Endothelial cell (in vitro differentiated cells): ENCODE results near the gene NADK. TPM values are rescaled to one million over a fixed set of nuclear protein-coding genes. Genes with fewer than 3 reads are reported as not detected.

ENCODE experiments used
- DNase-seq: peaks from one replicate; pipeline ENCODE4 v3.0.0; 2021; ENCODE audit warnings: low spot score
- H3K27ac Mint-ChIP-seq: one replicate; pipeline ENCODE4 v1.8.0; 2021; ENCODE audit warnings: mixed read lengths, inconsistent platforms; ENCODE audit not compliant: unreplicated experiment
- H3K27me3 Mint-ChIP-seq: one replicate; pipeline ENCODE4 v1.8.0; 2021; ENCODE audit warnings: mild to moderate bottlenecking, moderate library complexity, mixed read lengths, inconsistent platforms; ENCODE audit not compliant: unreplicated experiment
- H3K36me3 Mint-ChIP-seq: one replicate; pipeline ENCODE4 v1.8.0; 2021; ENCODE audit warnings: mild to moderate bottlenecking, low read depth, mixed read lengths, inconsistent platforms; ENCODE audit not compliant: unreplicated experiment
- H3K4me1 Mint-ChIP-seq: one replicate; pipeline ENCODE4 v1.8.0; 2021; ENCODE audit warnings: mild to moderate bottlenecking, mixed read lengths, inconsistent platforms; ENCODE audit not compliant: unreplicated experiment
- H3K4me3 Mint-ChIP-seq: one replicate; pipeline ENCODE4 v1.8.0; 2021; ENCODE audit warnings: mild to moderate bottlenecking, mixed read lengths, inconsistent platforms; ENCODE audit not compliant: unreplicated experiment
- H3K9me3 Mint-ChIP-seq: one replicate; pipeline ENCODE4 v1.8.0; 2021; ENCODE audit warnings: mixed read lengths, inconsistent platforms; ENCODE audit not compliant: unreplicated experiment
- total RNA-seq: library from RNA; stranded (reverse); fragmentation: NEBNext Ultra II Directional; extraction: Animal tissue kit (Norgen Biotek cat#: 25700); gene quantifications from one replicate; pipeline ENCODE4 v1.2.1, GENCODE V29; 2021; ENCODE audit not compliant: unreplicated experiment
- TF ChIP-seq, protein P1 (sequence below): fragments of 200-600 bp; sonication (generic); IDR thresholded peaks from one replicate; pipeline ENCODE4 v1.5.0; 2021; ENCODE audit warnings: antibody characterized with exemption; ENCODE audit not compliant: unreplicated experiment

The NADK gene
- total RNA-seq, 1 donor from 2014 or later = 85.4 TPM

GRCh38 chr1:1786836-1787605 is 8.8 kb upstream of the NADK start:
- Mint-ChIP-seq H3K4me3 (peak overlapping the region; percentile 33), H3K4me1 (peaks cover 3% of the 10 kb centered on the region), H3K27ac (no peak overlapping the region), H3K27me3 (peaks cover 18% of the 10 kb centered on the region), H3K9me3 (no peaks in the 10 kb centered on the region), H3K36me3 (peaks cover 45% of the 10 kb centered on the region)
- no peak for DNase-seq
- TF ChIP-seq, protein P1, sequence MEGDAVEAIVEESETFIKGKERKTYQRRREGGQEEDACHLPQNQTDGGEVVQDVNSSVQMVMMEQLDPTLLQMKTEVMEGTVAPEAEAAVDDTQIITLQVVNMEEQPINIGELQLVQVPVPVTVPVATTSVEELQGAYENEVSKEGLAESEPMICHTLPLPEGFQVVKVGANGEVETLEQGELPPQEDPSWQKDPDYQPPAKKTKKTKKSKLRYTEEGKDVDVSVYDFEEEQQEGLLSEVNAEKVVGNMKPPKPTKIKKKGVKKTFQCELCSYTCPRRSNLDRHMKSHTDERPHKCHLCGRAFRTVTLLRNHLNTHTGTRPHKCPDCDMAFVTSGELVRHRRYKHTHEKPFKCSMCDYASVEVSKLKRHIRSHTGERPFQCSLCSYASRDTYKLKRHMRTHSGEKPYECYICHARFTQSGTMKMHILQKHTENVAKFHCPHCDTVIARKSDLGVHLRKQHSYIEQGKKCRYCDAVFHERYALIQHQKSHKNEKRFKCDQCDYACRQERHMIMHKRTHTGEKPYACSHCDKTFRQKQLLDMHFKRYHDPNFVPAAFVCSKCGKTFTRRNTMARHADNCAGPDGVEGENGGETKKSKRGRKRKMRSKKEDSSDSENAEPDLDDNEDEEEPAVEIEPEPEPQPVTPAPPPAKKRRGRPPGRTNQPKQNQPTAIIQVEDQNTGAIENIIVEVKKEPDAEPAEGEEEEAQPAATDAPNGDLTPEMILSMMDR = no peak

DNA sequence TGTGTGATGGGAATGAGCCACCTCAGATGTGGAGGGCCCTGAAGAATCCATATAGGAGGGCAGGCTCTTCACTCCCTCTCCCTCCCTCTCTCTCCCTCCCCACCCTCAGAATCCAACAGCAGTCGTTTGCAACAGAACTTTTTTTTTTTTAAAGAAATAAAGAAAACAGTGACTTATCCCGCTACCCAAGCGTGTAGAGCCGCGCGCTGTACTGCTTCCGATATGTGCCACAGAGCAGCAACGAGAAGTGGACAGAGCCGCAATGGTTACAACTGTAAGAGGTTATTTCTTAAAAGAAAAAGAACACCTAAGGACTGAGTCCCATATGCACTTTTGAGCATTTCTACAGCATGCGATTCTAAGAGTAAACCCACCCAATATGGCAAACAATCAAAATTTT is 7.4 kb upstream of the NADK start:
- no peak overlapping the region for H3K27ac Mint-ChIP-seq
- H3K4me1 Mint-ChIP-seq = peaks cover 12% of the 10 kb centered on the region
- TF ChIP-seq, protein P1 = no peak
- H3K9me3 Mint-ChIP-seq = no peaks in the 10 kb centered on the region
- DNase-seq = no peak
- H3K36me3 Mint-ChIP-seq = peaks cover 41% of the 10 kb centered on the region
- H3K4me3 Mint-ChIP-seq = no peak overlapping the region
- H3K27me3 Mint-ChIP-seq = peaks cover 14% of the 10 kb centered on the region

- Mint-ChIP-seq H3K9me3 (no peaks in the 10 kb centered on the region), H3K4me1 (peaks cover 18% of the 10 kb centered on the region), H3K27me3 (peaks cover 10% of the 10 kb centered on the region), H3K27ac (no peak overlapping the region), H3K36me3 (peaks cover 36% of the 10 kb centered on the region), H3K4me3 (no peak overlapping the region)
- no peak for DNase-seq
- TF ChIP-seq, protein P1 = no peak
Observed at GRCh38 chr1:1784933-1785332, 6.7 kb upstream of the NADK start.

DNA sequence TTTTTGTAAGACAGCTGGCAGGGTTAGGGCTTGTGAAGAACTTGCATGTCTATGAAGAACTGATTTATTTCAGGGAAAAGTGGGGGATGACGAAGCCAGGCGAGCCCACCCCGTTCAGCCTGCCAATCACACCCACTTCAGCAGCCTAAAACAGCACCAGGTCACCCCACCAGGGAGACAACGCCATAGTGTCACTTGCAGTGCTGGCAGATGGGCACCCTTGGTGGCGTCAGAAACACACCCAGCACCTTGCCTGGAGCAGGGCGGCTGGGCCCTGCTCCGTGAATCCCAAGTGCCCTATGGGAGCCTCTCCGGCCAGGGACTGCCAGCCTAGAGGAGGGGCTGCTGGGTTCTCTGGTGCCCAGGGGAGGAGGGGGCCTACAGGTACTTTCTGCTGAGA is 5.0 kb upstream of the NADK start:
- H3K27ac Mint-ChIP-seq = peak overlapping the region; percentile 70
- H3K9me3 Mint-ChIP-seq = no peaks in the 10 kb centered on the region
- DNase-seq = no peak
- TF ChIP-seq, protein P1 = no peak
- H3K27me3 Mint-ChIP-seq = peaks cover 12% of the 10 kb centered on the region
- H3K4me3 Mint-ChIP-seq = peak overlapping the region; percentile 67
- peaks cover 20% of the 10 kb centered on the region for H3K4me1 Mint-ChIP-seq
- H3K36me3 Mint-ChIP-seq = peaks cover 26% of the 10 kb centered on the region
